GM18909 (cell line): ENCODE data around the gene WSCD1.

ENCODE experiments used
- ATAC-seq: cut with Tn5 transposase; IDR thresholded peaks from one replicate; pipeline ENCODE4 v1.9.1; 2021; ENCODE audit warnings: mild to moderate bottlenecking; ENCODE audit not compliant: unreplicated experiment, poor library complexity

WSCD1 gene

GRCh38 chr17:6142701-6143100, 72.5 kb downstream of the WSCD1 start:
- ATAC-seq: no peak

DNA sequence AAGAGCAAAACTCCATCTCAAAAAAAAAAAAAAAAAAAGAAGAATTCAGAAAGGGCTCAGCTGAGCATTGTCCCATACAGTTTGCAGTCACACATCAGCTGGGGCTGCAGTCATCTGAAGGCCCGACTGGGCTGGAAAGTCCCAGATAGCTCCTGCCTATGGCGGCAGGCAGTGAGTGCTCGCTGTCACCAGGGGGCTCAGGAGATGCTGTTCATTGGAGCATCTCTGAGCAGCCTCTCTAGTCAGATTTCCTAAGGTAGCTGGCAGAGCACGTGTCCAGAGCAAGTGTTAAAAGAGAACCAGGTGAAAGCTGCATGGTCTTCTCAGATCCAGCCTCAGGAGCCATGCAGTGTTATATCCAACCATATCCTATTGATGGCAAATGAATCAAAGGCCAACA, 75.8 kb downstream of the WSCD1 start:
- no peak for ATAC-seq

DNA sequence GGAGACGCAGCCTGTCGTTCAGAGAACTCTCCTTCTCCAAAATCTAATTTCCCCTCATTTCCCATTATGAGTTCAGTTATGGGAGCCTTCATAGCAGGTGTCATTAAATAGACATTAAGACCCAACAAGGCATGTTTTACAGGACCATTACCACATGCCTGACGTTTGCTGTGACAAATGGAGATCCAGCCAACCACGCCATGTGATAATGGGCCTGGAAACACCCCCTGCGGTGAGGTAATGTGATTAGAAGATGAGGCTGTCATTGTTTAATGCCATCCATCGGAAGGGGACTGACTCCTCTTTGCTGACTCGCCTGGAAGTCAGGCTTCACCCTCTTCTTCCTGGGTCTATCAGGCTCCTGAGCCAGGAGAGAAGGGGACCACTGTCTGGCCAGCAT, 76.9 kb downstream of the WSCD1 start:
- ATAC-seq: no peak

DNA sequence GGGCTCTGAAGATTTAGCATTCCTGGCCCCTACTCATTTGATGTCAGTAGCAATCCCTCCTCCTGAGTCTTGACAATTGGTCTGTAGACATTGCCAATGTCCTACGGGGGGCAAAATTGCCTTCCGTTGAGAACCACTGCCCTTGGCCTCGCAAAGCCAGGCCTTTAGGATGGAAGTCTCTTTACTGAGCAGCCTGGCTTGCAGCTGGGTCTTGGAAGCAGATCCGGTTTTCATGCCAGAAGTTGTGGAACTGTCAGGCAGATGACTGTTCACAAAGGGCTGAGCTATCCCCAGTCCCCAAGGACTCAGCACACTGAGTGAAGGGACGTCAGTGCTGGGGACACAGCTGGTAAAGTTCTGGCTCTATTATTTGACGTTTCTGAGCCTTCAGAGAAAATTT, 83.2 kb downstream of the WSCD1 start:
- no peak for ATAC-seq

DNA sequence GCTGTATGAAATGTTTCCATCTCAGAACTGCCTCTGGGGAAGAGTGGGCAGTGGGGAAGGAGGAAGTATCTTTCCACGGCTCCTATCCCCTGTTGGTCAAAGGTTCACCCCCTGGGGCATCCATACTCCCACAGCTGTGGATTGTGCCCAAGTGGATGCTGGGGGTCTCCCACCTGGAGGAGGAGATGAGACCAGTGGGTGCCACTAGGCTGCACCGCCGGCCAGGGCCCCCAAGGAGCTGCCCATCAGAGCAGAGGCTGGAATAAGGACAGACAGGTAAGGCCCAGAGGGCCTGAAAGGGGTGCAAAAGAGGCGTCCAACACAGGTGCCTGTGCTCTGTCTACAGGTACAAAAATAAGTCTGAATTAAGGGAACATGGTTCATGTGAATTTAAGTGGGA, 87.5 kb downstream of the WSCD1 start:
- no peak for ATAC-seq

DNA sequence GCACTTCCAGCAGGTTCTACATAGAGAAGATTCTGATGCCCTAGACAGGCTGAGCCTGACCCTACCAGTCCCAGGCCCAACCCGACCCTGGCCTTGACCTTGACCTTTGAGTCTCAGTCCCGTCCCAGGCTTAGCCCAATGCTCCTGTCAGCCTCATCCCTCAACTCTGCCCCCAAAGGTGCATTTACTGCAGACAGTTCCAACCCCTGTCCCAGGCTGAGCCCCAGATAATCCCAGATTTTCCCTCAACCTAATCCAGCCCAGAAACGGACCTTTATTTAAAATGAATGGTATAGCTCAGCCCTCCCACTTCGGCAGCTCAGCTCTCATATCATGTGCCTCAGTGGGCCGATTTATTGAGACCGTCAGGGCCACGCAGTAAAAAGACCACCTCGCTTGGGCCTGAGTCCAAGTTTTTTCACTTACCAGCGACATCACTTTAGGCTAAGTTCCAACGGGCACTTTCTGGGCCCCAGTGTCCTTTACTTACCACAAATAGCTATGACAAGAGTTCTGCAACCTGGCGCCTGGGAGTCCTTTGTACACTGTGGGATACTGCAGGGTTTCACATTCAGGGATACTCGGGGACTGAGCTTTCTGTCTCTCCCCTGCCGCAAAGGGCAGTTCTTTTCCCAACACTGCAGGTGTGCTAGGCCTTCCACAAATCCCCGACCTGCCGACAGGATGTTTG, 89.5 kb downstream of the WSCD1 start:
- ATAC-seq: no peak

- no peak for ATAC-seq
These were observed 90.0 kb downstream of the WSCD1 start for GRCh38 chr17:6160232-6160555.

GRCh38 chr17:6160911-6161855, 91.0 kb downstream of the WSCD1 start:
- no peak for ATAC-seq

- ATAC-seq: no peak
These were observed 92.0 kb downstream of the WSCD1 start for GRCh38 chr17:6162216-6162615.

- no peak for ATAC-seq
These were observed 92.7 kb downstream of the WSCD1 start for GRCh38 chr17:6162892-6163291.

GRCh38 chr17:6163612-6164333, 93.6 kb downstream of the WSCD1 start:
- ATAC-seq: no peak

DNA sequence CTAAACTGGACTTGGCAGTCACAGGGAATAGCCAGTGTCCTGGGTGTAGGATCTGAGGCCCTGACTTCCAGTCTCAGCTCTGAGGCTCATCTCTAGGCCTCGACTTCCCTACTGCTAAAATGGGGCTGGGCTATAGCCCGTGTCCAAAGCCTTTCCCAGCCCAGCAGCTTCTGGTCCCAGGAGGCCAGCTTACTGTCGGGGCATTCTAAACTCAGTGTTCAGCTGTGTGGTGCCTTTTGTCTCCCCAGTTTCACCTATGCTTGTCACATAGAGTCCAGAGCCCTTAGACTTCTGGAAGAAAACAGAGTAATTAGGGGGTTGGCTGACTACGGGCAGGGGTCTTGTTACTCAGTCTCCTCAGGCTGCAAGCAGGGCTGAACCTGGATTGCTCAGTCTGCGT, 94.8 kb downstream of the WSCD1 start:
- no peak for ATAC-seq

GRCh38 chr17:6165806-6166205, 95.6 kb downstream of the WSCD1 start:
- no peak for ATAC-seq

- ATAC-seq: no peak
These were observed 96.5 kb downstream of the WSCD1 start for GRCh38 chr17:6166492-6167179.

GRCh38 chr17:6168296-6168695, 98.1 kb downstream of the WSCD1 start:
- ATAC-seq: no peak

DNA sequence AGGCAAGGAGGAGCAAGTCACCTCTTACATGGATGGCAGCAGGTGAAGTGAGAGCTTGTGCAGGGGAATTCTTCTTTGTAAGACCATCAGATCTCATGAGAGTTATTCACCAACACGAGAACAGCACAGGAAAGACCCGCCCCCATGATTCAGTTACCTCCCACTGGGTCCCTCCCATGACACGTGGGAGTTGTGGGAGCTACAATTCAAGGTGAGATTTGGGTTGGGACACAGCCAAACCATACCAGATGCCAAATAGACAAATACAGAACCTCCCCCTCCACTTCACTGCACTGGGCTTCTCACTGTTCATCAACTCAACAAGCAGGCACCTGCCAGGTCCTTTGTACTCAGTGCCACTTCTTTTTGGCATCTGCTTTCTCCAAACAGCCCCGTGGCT, 100.2 kb downstream of the WSCD1 start:
- no peak for ATAC-seq

- ATAC-seq: no peak
These were observed 102.6 kb downstream of the WSCD1 start for GRCh38 chr17:6172642-6173330.

DNA sequence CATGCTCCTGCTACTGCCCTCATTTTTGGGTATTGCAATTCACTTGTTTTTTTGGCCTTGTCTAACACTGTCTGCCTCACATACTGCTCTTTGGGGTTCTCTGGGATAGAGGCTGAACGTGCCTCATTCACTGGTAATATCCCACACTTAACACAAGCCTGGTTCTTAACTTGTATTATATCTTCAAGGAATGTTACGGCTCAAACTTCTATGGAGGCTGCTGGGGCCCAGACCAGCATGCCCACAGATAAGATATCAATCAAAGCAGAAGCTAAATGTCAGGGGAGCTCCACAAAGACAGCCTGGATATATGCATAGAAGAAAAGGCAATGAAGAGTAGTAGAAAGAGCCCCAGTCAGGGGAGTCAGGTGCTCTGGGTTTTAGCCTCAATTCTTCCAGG, 103.5 kb downstream of the WSCD1 start:
- no peak for ATAC-seq
